SK-N-SH (cell line): Measurements from ENCODE around the gene CD163L1.

ENCODE experiments used
- FOXJ3 ChIP-seq: sonication (generic); formaldehyde crosslinking; IDR thresholded peaks from 2 replicates; pipeline ENCODE4 v1.5.1; 2020; ENCODE audit warnings: mild to moderate bottlenecking, missing genetic modification reagents
- GABPA ChIP-seq: IDR thresholded peaks from 2 replicates; pipeline ENCODE4 v1.4.0; 2012; ENCODE audit warnings: low read depth, mild to moderate bottlenecking
- JUND ChIP-seq: IDR thresholded peaks from 2 replicates; pipeline ENCODE4 v1.4.0; 2012
- TF ChIP-seq, protein P1 (sequence below): fragments of 200-600 bp; sonication (generic); IDR thresholded peaks from 2 replicates; pipeline ENCODE4 v1.6.1; 2017; ENCODE audit warnings: antibody characterized with exemption, mild to moderate bottlenecking, moderate library complexity
- TF ChIP-seq, protein P2 (sequence below): IDR thresholded peaks from 2 replicates; pipeline ENCODE4; 2012
- TF ChIP-seq, protein P3 (sequence below): IDR thresholded peaks from 2 replicates; pipeline ENCODE4 v1.6.1; 2012; ENCODE audit warnings: mild to moderate bottlenecking, low read depth, low read length, moderate library complexity

DNA sequence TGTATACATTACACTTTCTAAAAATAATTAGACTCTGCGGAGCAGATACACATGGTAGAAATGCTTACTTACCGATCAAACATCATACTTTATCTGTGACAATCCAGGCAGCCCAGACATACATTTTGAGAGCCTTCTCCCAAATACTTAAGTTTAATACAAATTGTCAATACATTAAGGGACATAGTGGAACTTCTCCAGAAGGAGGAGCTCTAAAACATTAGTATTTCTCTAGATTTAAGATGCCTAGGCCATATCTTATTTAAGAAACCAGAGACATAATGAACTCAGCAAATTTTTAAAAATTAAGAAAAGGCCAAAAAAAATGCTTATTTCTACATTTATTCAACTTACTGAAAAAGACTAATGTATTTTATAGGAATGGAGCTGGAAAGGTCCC is 124.0 kb downstream of the CD163L1 start:
- TF ChIP-seq GABPA (no peak), FOXJ3 (CRISPR knock-in tag) (no peak), JUND (no peak)
- TF ChIP-seq, protein P1, sequence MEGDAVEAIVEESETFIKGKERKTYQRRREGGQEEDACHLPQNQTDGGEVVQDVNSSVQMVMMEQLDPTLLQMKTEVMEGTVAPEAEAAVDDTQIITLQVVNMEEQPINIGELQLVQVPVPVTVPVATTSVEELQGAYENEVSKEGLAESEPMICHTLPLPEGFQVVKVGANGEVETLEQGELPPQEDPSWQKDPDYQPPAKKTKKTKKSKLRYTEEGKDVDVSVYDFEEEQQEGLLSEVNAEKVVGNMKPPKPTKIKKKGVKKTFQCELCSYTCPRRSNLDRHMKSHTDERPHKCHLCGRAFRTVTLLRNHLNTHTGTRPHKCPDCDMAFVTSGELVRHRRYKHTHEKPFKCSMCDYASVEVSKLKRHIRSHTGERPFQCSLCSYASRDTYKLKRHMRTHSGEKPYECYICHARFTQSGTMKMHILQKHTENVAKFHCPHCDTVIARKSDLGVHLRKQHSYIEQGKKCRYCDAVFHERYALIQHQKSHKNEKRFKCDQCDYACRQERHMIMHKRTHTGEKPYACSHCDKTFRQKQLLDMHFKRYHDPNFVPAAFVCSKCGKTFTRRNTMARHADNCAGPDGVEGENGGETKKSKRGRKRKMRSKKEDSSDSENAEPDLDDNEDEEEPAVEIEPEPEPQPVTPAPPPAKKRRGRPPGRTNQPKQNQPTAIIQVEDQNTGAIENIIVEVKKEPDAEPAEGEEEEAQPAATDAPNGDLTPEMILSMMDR: peak; percentile 47
- TF ChIP-seq, protein P2, sequence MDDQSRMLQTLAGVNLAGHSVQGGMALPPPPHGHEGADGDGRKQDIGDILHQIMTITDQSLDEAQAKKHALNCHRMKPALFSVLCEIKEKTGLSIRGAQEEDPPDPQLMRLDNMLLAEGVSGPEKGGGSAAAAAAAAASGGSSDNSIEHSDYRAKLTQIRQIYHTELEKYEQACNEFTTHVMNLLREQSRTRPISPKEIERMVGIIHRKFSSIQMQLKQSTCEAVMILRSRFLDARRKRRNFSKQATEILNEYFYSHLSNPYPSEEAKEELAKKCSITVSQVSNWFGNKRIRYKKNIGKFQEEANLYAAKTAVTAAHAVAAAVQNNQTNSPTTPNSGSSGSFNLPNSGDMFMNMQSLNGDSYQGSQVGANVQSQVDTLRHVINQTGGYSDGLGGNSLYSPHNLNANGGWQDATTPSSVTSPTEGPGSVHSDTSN: no peak
- TF ChIP-seq, protein P3, sequence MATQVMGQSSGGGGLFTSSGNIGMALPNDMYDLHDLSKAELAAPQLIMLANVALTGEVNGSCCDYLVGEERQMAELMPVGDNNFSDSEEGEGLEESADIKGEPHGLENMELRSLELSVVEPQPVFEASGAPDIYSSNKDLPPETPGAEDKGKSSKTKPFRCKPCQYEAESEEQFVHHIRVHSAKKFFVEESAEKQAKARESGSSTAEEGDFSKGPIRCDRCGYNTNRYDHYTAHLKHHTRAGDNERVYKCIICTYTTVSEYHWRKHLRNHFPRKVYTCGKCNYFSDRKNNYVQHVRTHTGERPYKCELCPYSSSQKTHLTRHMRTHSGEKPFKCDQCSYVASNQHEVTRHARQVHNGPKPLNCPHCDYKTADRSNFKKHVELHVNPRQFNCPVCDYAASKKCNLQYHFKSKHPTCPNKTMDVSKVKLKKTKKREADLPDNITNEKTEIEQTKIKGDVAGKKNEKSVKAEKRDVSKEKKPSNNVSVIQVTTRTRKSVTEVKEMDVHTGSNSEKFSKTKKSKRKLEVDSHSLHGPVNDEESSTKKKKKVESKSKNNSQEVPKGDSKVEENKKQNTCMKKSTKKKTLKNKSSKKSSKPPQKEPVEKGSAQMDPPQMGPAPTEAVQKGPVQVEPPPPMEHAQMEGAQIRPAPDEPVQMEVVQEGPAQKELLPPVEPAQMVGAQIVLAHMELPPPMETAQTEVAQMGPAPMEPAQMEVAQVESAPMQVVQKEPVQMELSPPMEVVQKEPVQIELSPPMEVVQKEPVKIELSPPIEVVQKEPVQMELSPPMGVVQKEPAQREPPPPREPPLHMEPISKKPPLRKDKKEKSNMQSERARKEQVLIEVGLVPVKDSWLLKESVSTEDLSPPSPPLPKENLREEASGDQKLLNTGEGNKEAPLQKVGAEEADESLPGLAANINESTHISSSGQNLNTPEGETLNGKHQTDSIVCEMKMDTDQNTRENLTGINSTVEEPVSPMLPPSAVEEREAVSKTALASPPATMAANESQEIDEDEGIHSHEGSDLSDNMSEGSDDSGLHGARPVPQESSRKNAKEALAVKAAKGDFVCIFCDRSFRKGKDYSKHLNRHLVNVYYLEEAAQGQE: no peak
